Stimulated activated CD8-positive, alpha-beta memory T cell treated with anti-CD3 and anti-CD28 coated beads, Interleukin-4, amount 100 ng/mL, for 1 hour (primary cell): ENCODE data around the gene SIX2.

Experiments used
- DNase-seq, 2 donors: peaks; one replicate each; pipeline ENCODE4 v3.0.0-alpha.2; 2020; ENCODE audit warnings: low read depth in 2 of 2, low spot score in 1 of 2

Gene SIX2

GRCh38 chr2:45020439-45020838, 11.2 kb upstream of the SIX2 start:
- DNase-seq: no peak

- DNase-seq: no peak
These were observed 8.8 kb upstream of the SIX2 start for GRCh38 chr2:45018023-45018422.

GRCh38 chr2:45014831-45015230, 5.6 kb upstream of the SIX2 start:
- no peak for DNase-seq

GRCh38 chr2:45014016-45014702, 4.9 kb upstream of the SIX2 start:
- DNase-seq: no peak

- no peak for DNase-seq
These were observed 4.2 kb upstream of the SIX2 start for GRCh38 chr2:45013229-45014015.

- DNase-seq: no peak
These were observed 3.5 kb upstream of the SIX2 start for GRCh38 chr2:45012733-45013132.

- DNase-seq: no peak
These were observed 2.7 kb upstream of the SIX2 start for GRCh38 chr2:45011621-45012602.

GRCh38 chr2:45011121-45011520, 1.9 kb upstream of the SIX2 start:
- no peak for DNase-seq

GRCh38 chr2:45010702-45011012, 1.4 kb upstream of the SIX2 start:
- no peak for DNase-seq

- DNase-seq: no peak
These were observed 863 bp upstream of the SIX2 start for GRCh38 chr2:45009928-45010701.

- no peak for DNase-seq
These were observed 739 bp downstream of the SIX2 start for GRCh38 chr2:45008296-45009129.

GRCh38 chr2:45007961-45008295, 1.3 kb downstream of the SIX2 start:
- DNase-seq: no peak

- DNase-seq: no peak
These were observed 2.3 kb downstream of the SIX2 start for GRCh38 chr2:45006942-45007287.

- DNase-seq: no peak
These were observed 3.0 kb downstream of the SIX2 start for GRCh38 chr2:45006041-45006941.

GRCh38 chr2:45005261-45006002, 3.8 kb downstream of the SIX2 start:
- DNase-seq: no peak

- no peak for DNase-seq
These were observed 4.6 kb downstream of the SIX2 start for GRCh38 chr2:45004562-45005191.

- DNase-seq: no peak
These were observed 5.4 kb downstream of the SIX2 start for GRCh38 chr2:45003579-45004551.
